ENCODE measurements around the gene ZNF576. TPM values are rescaled to one million over a fixed set of nuclear protein-coding genes. Genes with fewer than 3 reads are reported as not detected.
"Not testable (repeated sequence)": the region's sequence is repeated elsewhere in the genome, so short reads cannot be mapped to it uniquely, and the experiment has no call there.

ZNF576 gene
- total RNA-seq, 2 experiments from 2014 or later = 14.1 to 14.9 TPM

DNA sequence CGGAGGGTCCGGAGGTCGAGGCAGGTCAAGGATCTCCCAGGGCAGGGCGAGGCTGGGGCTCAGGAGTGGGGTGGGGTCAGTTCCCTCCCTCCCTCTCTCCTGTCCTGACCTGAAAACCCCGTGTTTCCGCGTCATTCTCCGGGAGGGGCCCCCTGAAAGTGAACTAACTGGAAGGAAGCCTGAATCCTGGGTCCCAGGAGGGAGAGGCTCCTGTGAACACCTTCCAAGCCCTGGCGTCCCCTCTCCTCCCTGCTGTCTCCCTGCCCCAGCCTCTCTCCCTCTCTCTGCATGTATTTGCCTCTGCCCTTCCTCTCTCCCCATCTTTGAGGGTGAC lies 44.0 kb downstream of the ZNF576 start:
- DNase-seq = no peak
- ChIA-PET POLR2A (no interaction called here), CTCF (interaction anchor here (0.6 kb wide), 1 partner anchor 205 kb away, joined by 3 read pairs; no protein-coding TSS in a partner anchor)
- peaks cover 20% of the 10 kb centered on the region for H3K4me1 Mint-ChIP-seq
- no peak overlapping the region for H3K27ac Mint-ChIP-seq
- H3K27me3 Mint-ChIP-seq = peaks cover 40% of the 10 kb centered on the region
- peak overlapping the region; percentile 69 for H3K4me3 Mint-ChIP-seq
- H3K36me3 Mint-ChIP-seq (ENCODE audit: low read depth) = peaks cover 2% of the 10 kb centered on the region
- H3K9me3 Mint-ChIP-seq = no peaks in the 10 kb centered on the region

DNA sequence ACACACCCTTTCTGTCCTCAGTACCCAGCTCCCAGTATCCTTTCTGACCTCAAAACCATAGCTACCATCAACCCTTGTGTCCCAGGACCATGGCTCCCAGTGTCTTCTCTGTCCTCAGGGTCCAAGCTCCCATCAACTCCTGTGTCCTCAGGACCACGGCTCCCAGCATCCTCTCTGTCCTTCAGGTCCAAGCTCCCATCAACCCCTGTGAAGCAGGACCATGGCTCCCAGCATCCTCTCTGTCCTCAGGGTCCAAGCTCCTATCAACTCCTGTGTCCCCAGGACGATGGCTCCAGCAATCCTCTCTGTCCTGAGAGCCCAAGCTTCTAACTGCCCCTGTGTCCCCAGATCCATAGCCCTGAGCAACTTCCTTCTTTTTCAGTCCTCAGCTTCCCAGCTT lies 44.9 kb downstream of the ZNF576 start:
- Mint-ChIP-seq H3K9me3 (no peaks in the 10 kb centered on the region), H3K36me3 (ENCODE audit: low read depth) (peaks cover 4% of the 10 kb centered on the region), H3K4me3 (peak overlapping the region; percentile 44), H3K27ac (no peak overlapping the region), H3K27me3 (peaks cover 40% of the 10 kb centered on the region), H3K4me1 (peaks cover 20% of the 10 kb centered on the region)
- no peak for DNase-seq
- POLR2A ChIA-PET = interaction anchor here (0.7 kb wide), 1 partner anchor 1451 kb away, joined by 3 read pairs; no protein-coding TSS in a partner anchor
- CTCF ChIA-PET = interaction anchor here (0.5 to 1.3 kb wide), 3 partner anchors 47 to 150 kb away, joined by 3 to 4 read pairs (median 3); no protein-coding TSS in a partner anchor

DNA sequence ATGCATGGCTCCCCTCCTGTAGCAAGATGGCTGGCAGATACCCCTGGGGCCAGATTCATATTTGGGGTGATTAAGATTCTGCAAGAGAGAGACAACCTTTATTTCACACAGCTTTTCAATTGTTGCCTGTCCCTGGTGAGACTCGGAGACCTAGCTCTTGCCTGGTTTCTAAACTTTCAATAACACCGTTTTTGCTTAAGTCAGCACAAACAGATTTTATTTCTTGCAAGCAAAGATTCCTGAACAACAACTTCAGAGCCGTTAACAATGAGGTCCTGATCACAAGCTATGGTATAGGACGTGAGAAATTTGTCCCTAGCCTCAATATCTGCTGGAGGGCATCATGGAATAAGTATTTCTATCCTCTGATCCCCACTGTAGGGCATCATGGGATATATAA lies 46.1 kb downstream of the ZNF576 start:
- peaks cover 4% of the 10 kb centered on the region for H3K36me3 Mint-ChIP-seq (ENCODE audit: low read depth)
- peaks cover 33% of the 10 kb centered on the region for H3K27me3 Mint-ChIP-seq
- CTCF ChIA-PET = interaction anchor here (0.6 kb wide), 1 partner anchor 58 kb away, joined by 4 read pairs; no protein-coding TSS in a partner anchor
- no peak overlapping the region for H3K4me3 Mint-ChIP-seq
- H3K27ac Mint-ChIP-seq = no peak overlapping the region
- H3K4me1 Mint-ChIP-seq = peaks cover 20% of the 10 kb centered on the region
- no peak for DNase-seq
- no peaks in the 10 kb centered on the region for H3K9me3 Mint-ChIP-seq
- POLR2A ChIA-PET = no interaction called here

DNA sequence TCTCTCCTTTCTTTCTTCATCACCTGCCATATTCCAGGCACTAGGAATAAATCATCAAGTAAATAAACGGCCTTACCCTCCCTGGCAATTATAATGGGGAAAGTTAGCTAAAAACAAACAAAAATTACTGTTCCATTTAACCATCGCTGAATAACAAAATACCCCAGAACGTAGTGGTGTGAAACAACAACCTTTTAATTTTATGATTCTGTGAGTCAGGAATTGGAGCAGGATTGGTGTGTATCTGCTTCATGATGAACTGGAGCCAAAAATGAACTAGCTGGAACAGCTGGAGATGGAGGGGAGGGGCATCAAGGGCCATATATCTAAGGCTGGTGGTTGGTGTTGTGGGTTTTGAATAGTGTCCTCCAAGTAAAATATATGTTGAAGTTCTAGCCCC lies 46.9 kb downstream of the ZNF576 start:
- ChIA-PET POLR2A (no interaction called here), CTCF (interaction anchor here (0.6 kb wide), 1 partner anchor 159 kb away, joined by 3 read pairs; no protein-coding TSS in a partner anchor)
- Mint-ChIP-seq H3K4me3 (no peak overlapping the region), H3K4me1 (peaks cover 17% of the 10 kb centered on the region), H3K36me3 (ENCODE audit: low read depth) (peaks cover 6% of the 10 kb centered on the region), H3K9me3 (no peaks in the 10 kb centered on the region), H3K27ac (no peak overlapping the region), H3K27me3 (peaks cover 26% of the 10 kb centered on the region)
- DNase-seq = no peak

DNA sequence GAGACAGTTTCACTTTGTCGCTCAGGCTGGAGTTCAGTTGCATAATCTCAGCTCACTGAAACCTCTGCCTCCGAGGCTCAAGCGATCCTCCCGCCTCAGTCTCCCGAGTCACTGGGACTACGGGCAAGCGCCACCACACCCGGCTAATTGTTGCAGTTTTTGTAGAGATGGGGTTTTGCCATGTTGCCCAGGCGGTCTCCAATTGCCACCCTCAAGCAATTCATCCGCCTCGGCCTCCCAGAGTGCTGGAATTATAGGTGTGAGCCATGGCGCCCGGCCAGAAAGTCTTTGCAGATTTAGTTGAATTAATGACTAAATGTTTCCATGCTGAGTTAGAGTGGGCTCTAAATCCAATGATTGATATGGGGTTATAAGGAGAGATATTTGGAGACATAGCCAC lies 47.8 kb downstream of the ZNF576 start:
- no peak for DNase-seq
- H3K27ac Mint-ChIP-seq = no peak overlapping the region
- no peaks in the 10 kb centered on the region for H3K9me3 Mint-ChIP-seq
- H3K4me1 Mint-ChIP-seq = peaks cover 12% of the 10 kb centered on the region
- POLR2A ChIA-PET = no interaction called here
- CTCF ChIA-PET = interaction anchor here (0.6 kb wide), 1 partner anchor 160 kb away, joined by 3 read pairs; no protein-coding TSS in a partner anchor
- peaks cover 17% of the 10 kb centered on the region for H3K27me3 Mint-ChIP-seq
- H3K36me3 Mint-ChIP-seq (ENCODE audit: low read depth) = peaks cover 6% of the 10 kb centered on the region
- H3K4me3 Mint-ChIP-seq = no peak overlapping the region

DNA sequence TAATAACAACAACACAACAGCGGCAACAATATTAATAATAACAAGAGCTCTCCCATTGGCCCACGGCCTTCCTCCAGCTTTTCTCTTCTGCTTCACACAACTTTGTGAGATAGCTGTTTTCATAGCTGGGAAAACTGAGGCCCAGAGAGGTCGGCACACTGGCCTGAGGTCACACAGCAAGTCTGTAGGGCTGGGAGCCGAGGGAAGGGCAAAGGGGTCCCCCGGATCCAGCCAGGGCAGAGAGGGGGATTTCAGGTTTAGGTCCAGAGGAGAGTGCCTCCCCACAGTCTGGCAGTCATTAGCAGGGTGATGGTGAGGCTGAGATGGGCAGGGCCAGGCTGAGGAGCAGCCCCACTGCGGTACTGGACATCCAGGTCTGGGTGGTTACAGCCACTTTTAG lies 52.2 kb downstream of the ZNF576 start:
- Mint-ChIP-seq H3K4me3 (no peak overlapping the region), H3K27ac (no peak overlapping the region), H3K36me3 (ENCODE audit: low read depth) (peaks cover 9% of the 10 kb centered on the region), H3K9me3 (no peaks in the 10 kb centered on the region), H3K4me1 (peaks cover 6% of the 10 kb centered on the region), H3K27me3 (no peaks in the 10 kb centered on the region)
- ChIA-PET CTCF (interaction anchor here (0.6 to 1.9 kb wide), 3 partner anchors 10 to 54 kb away, joined by 3 to 5 read pairs (median 3); no protein-coding TSS in a partner anchor), POLR2A (no interaction called here)
- no peak for DNase-seq

DNA sequence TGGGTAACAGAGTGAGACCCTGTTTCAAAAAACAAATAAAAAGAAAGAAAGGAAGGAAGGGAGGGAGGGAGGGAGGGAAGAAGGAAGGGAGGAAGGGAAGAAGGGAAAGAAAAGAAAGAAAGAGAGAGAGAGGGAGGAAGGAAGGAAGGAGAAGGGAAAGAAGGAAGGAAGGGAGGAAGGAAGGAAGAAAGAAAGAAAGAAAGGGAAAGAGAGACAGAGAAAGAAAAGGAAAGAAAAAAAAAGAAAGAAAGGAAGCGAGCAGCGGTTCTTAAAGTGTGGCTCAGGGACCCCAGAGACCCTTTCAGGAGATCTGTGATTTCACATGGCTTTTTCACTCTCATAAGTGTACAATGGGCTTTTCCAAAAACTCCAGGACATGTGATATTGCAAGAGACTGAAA lies 53.1 kb downstream of the ZNF576 start:
- Mint-ChIP-seq H3K4me3 (no peak overlapping the region), H3K27ac (no peak overlapping the region), H3K27me3 (no peaks in the 10 kb centered on the region), H3K9me3 (no peaks in the 10 kb centered on the region), H3K36me3 (ENCODE audit: low read depth) (peaks cover 10% of the 10 kb centered on the region), H3K4me1 (peaks cover 6% of the 10 kb centered on the region)
- POLR2A ChIA-PET = no interaction called here
- DNase-seq = no peak
- CTCF ChIA-PET = interaction anchor here (1.9 kb wide), 1 partner anchor 9 kb away, joined by 5 read pairs; no protein-coding TSS in a partner anchor

DNA sequence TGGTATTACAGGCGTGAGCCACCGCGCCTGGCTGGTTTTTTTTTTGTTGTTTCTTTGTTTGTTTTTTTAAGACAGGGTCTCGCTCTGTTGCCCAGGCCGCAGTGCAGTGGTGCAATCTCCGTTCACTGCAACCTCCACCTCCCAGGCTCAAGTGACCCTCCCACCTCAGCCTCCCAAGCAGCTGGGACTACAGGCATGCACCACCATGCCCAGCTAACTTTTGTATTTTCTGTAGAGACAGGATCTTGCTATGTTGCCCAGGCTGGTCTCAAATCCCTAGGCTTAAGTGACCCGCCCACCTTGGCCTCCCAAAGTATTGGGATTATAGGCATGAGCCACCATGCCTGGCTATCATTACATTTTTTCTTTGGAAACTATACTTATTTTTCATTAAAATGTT lies 53.9 kb downstream of the ZNF576 start:
- H3K4me3 Mint-ChIP-seq, POLR2A ChIA-PET, DNase-seq, CTCF ChIA-PET, H3K27ac Mint-ChIP-seq, H3K27me3 Mint-ChIP-seq, H3K4me1 Mint-ChIP-seq, H3K9me3 Mint-ChIP-seq: not testable (repeated sequence)
- H3K36me3 Mint-ChIP-seq (ENCODE audit: low read depth) = peaks cover 15% of the 10 kb centered on the region

Other genes with a start within 250 kb of the ZNF576 start
- gene CD177, start 242.9 kb upstream of the ZNF576 start, total RNA-seq = not detected
- not detected for gene TEX101, start 181.7 kb upstream of the ZNF576 start, total RNA-seq
- gene LYPD3, start 131.0 kb upstream of the ZNF576 start, total RNA-seq = under 1 TPM; 0.73 to 0.84 TPM
- 10 to 100 TPM; 11.9 to 18.6 TPM for gene PHLDB3, start 91.8 kb upstream of the ZNF576 start, total RNA-seq
- 10 to 100 TPM; 66.8 to 73.7 TPM for gene ETHE1, start 69.4 kb upstream of the ZNF576 start, total RNA-seq
- gene ZNF575, start 63.4 kb upstream of the ZNF576 start, total RNA-seq = 1 to 10 TPM; 6.2 to 6.3 TPM
- gene XRCC1, start 21.1 kb upstream of the ZNF576 start, total RNA-seq = 10 to 100 TPM; 41.2 to 42.6 TPM
- 1 to 10 TPM; 4.1 to 5.0 TPM for gene PINLYP, start 20.8 kb upstream of the ZNF576 start, total RNA-seq
- gene IRGQ, start 461 bp upstream of the ZNF576 start, total RNA-seq = 1 to 10 TPM; 9.0 to 9.7 TPM
- under 1 TPM; 0.50 to 0.79 TPM for gene SRRM5, start 15.5 kb downstream of the ZNF576 start, total RNA-seq
- gene ZNF428, start 23.0 kb downstream of the ZNF576 start, total RNA-seq = 10 to 100 TPM; 24.5 to 30.5 TPM
- under 1 TPM; 0.12 to 0.20 TPM for gene CADM4, start 43.3 kb downstream of the ZNF576 start, total RNA-seq
- gene PLAUR, start 73.6 kb downstream of the ZNF576 start, total RNA-seq = 10 to 100 TPM; 10.3 TPM
- not detected for gene IRGC, start 119.5 kb downstream of the ZNF576 start, total RNA-seq
- 10 to 100 TPM; 69.1 to 71.0 TPM for gene SMG9, start 158.4 kb downstream of the ZNF576 start, total RNA-seq
- 10 to 100 TPM; 31.9 to 34.5 TPM for gene KCNN4, start 184.4 kb downstream of the ZNF576 start, total RNA-seq
- gene LYPD5, start 205.9 kb downstream of the ZNF576 start, total RNA-seq = under 1 TPM; 0.62 to 0.79 TPM
- gene ZNF283, start 230.7 kb downstream of the ZNF576 start, total RNA-seq = 1 to 10 TPM; 6.1 to 7.4 TPM